H1 (cell line): ENCODE data around the gene SLC23A1.

Experiments
- CTCF ChIP-seq, 3 experiments: IDR thresholded peaks; 1 replicate in 2 of 3; 2 replicates in 1 of 3; pipeline versions ENCODE4 v1.5.1 to v1.6.1; 2011; ENCODE audit warnings: low read length in 3 of 3, mild to moderate bottlenecking in 3 of 3, inconsistent platforms in 2 of 3, low read depth in 1 of 3, moderate library complexity in 1 of 3; ENCODE audit not compliant: insufficient read depth in 1 of 3; ENCODE audit errors: control extremely low read depth in 1 of 3
- GABPA ChIP-seq: IDR thresholded peaks from 2 replicates; pipeline ENCODE4 v1.6.1; 2011; ENCODE audit warnings: mild to moderate bottlenecking, low read length, moderate library complexity, borderline replicate concordance; ENCODE audit not compliant: insufficient read depth
- HDAC2 ChIP-seq, 2 experiments: fragments of 300-600 bp in 1 of 2; sonication (generic) in 1 of 2; IDR thresholded peaks; 2 replicates each; pipeline ENCODE4 v1.6.1; 2011 to 2012; ENCODE audit warnings: low read depth in 2 of 2, low read length in 2 of 2, mild to moderate bottlenecking in 2 of 2, moderate library complexity in 2 of 2, borderline replicate concordance in 1 of 2, inconsistent platforms in 1 of 2
- POLR2A ChIP-seq, 2 experiments: IDR thresholded peaks; 1 replicate in 1 of 2; 2 replicates in 1 of 2; pipeline ENCODE4 v1.6.1; 2011; ENCODE audit warnings: low read depth in 2 of 2, low read length in 2 of 2, mild to moderate bottlenecking in 2 of 2; ENCODE audit errors: control extremely low read depth in 1 of 2
- USF2 ChIP-seq: IDR thresholded peaks from 2 replicates; pipeline ENCODE4 v1.6.1; 2011; ENCODE audit warnings: low read length, improper control_type of control experiment

GRCh38 chr5:139368613-139369012 lies 14.5 kb downstream of the SLC23A1 start:
- TF ChIP-seq GABPA, result no peak
- TF ChIP-seq HDAC2 (IDR thresholded peaks at IDR 0.05; ENCODE audit: borderline replicate concordance in 1 of 2, low read depth in 2 of 2, low read length in 2 of 2), result no peak
- no peak for TF ChIP-seq USF2
- no peak for TF ChIP-seq POLR2A (IDR thresholded peaks at IDR 0.05; ENCODE audit: control extremely low read depth in 1 of 2, low read depth in 2 of 2, low read length in 2 of 2)
- no peak for TF ChIP-seq CTCF (IDR thresholded peaks at IDR 0.05; ENCODE audit: control extremely low read depth in 1 of 3, insufficient read depth in 1 of 3, low read depth in 1 of 3, low read length in 3 of 3)
